Measurements from ENCODE around the gene TSHZ2.

Gene TSHZ2

DNA sequence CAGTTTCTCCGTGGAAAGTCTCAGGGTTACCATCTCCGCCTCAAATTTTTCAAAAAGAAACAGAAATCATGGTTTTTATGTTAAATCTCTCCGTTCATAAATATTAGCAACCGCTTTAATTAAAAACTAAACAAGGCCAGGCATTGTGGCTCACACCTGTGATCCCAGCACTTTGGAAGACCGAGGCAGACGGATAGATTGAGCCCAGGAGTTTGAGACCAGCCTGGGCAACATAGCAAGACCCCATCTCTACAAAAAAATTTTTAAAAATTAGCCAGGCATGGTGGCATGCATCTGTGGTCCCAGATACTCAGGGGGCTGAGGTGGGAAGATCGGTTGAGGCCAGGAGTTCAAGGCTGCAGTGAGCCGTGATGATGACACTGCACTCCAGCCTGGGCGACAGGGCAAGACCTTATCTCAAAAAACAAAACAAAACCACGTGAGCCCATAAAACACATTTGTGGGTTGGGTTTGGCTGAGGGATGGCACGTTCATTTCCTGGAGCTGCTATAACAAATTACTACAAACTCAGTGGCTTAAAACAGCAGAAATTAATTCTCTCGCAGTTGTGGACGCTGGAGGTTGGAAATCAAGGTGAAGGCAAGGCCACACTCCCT, 398.3 kb downstream of the TSHZ2 start:
- no peak for DNase-seq (ENCODE audit: low read depth in 2 of 3, low spot score in 2 of 3)

DNA sequence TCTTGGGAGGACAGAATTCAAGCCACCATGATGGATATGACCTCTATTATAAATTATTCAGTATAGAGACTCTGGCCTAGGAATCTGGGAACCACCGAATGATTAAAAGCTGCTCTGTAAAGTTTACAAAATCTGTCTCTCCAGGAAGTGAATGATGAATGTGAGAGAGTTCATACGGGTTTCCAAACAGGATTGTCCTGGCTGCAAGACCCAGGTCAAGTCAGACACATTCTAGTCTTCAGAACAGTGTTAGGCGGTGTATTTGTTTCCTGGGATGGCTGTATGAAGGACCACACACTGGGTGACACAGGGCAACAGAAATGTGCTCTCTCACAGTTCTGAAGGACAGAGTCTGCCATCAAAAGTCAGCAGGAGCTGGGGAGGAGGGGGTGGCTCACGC, 399.1 kb downstream of the TSHZ2 start:
- DNase-seq (ENCODE audit: low read depth in 2 of 3, low spot score in 2 of 3) = no peak

DNA sequence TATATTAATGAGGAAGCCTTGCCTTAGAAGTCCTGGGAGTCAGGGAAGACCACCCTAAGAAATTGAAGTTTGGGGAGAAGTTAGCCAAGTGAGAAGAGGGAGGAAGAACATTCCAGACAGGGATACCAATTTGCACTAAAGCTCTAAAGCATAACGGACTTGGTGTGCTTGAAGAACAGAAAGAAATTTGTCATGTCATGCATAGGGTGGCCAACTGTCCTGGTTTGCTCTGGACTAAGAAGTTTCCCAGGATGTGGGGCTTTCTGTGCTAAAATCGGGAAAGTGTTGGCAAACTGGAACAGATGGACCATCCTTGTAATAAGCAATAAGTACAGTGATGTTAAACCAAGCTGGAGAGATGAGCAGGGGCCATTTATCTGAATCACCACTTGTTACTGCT, 403.9 kb downstream of the TSHZ2 start:
- DNase-seq (ENCODE audit: low read depth in 2 of 3, low spot score in 2 of 3) = no peak

DNA sequence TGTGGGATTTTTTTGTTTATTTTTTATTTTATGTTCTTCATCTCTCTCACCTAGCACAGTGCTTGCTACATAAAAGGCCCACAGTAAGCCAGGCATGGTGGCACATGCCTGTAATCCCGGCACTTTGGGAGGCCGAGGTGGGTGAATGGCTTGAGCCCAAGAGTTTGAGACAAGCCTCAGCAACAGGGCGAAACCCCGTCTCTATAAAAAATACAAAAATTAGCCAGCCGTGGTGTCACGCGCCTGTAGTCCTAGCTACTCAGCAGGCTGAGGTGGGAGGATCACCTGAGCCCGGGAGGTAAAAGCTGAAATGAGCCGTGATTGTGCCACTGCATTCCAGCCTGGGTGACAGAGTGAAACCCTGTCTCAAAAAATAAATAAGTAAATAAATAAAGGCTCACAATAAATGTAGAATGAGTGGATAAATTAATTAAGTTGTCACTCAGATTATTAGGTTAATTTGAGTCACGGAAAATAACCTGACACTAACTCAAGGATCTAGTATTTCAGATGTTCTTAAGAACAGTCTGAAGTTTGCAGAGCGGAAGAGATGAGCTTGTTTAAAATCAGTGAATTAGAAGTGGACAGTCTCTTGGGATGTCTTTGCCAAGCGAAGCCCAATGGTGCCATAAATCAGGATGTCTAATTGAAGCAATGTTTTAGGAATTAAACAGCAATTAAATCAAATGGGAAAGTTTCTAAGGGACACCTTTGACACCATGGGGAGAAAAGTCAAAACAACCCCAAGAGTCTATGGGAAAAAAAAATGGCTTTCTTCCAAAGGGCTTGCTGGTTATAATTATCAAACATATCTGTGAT, 407.1 kb downstream of the TSHZ2 start:
- no peak for DNase-seq (ENCODE audit: low read depth in 2 of 3, low spot score in 2 of 3)

DNA sequence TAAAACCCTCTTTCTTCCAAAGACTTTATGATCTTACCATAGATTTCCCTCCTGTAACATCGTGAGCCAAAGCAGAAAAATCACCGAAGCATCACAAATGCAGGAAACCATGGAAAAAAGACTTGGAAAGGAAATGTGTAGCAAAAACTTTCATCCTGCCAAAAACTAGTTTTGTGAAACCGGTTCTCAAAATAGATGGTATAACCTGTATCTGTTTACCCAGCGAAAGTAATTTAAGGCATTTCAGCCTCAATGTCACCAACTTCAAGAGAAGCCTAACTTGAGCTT, 407.6 kb downstream of the TSHZ2 start:
- DNase-seq (ENCODE audit: low read depth in 2 of 3, low spot score in 2 of 3) = no peak

DNA sequence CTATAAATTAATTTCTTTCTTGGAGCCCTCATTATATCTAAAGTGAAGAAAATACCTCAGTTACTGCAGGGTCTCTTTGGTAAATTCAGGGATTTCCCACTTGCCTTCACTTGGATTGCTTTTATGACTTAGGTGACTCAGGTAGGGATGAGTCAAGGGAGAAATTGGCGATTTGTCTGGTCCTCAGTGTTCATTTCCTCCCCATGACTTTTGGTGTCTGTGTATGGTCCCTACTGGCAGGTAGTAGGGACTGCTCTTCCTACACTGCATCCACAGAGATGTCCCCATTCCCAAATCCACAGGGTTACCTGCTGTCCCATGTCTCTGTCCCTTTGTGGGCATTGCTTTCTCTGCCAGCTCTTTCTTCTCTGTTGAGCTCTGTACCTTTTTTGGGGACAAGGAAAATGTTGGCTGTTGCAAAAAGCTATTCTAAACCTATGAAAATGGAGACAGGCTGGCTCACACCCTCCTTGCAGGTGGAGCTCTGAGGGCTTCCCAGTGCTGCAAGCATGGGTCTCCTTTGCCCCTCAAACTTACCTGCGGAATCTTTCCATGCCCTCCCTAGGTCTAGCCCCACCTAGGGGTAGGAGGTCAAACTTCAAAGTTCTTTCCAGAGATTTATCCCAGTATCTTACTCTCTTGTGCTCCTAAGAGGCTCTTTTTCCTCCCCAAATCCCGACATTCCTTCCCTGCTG, 409.6 kb downstream of the TSHZ2 start:
- no peak for DNase-seq (ENCODE audit: low read depth in 2 of 3, low spot score in 2 of 3)

DNA sequence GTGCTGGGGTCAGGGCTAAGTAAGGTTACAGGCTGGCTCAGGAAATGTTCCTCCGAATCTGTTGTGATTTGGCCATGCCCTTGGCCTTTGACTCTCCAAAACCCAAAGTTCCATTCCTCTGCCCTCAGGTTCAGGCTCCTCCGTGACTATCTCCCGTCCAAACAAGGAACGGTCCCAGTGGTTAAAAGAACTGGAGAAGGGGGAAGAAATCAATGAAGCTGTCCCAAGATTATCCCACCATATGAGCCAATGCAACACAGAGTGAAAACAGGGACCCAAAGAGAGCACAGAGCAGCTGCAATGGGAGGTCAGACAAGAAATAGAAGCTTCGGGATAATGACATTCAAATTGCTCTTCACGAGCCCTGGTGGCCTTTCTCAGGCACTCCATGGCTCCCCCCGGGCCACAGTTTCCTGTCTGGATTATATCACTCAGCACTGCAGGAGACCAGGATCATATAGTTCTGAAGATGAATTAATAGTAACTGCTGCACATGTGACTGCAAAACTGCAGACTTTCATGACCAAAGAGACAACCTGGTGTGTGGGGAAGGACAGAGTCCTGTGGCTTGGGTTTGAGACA, 410.2 kb downstream of the TSHZ2 start:
- DNase-seq (ENCODE audit: low read depth in 2 of 3, low spot score in 2 of 3) = no peak

DNA sequence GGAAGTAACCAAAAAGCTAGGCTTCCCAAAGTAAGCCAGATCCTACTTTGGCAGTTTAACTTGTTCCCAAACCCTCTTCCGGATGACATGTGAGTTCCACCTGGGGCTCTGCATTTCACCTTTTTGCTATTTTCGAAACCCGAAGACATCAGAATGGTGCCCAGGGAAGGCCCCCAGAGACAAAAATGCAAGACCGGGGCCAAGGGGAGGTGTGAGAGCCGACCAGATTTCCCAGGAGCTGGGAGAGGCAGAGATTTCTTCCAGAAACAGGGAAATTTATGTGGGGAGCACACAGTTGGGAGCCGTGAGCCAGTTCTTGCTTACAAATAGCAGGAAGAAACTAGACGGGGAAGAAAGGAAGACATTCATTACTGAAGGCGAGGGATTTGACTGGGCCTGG, 411.8 kb downstream of the TSHZ2 start:
- no peak for DNase-seq (ENCODE audit: low read depth in 2 of 3, low spot score in 2 of 3)

DNA sequence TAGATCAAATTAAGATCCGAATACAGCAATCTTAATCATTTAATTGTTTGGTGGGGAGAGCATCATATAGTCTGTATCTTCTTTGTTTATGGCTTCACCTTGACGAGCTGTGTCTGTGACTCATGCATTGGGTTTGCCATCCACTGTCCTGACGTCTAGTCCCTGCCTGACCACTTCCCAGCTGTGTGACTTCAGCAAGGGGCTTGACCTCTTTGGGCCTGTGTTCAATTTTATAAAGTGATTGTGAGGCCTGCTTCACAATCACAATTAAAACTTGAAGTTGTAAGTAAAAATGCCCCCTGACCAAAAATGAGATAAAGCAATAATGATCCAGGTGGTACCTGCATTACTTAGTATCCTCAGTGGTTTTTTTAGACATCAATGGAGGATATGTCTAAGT, 412.2 kb downstream of the TSHZ2 start:
- no peak for DNase-seq (ENCODE audit: low read depth in 2 of 3, low spot score in 2 of 3)

DNA sequence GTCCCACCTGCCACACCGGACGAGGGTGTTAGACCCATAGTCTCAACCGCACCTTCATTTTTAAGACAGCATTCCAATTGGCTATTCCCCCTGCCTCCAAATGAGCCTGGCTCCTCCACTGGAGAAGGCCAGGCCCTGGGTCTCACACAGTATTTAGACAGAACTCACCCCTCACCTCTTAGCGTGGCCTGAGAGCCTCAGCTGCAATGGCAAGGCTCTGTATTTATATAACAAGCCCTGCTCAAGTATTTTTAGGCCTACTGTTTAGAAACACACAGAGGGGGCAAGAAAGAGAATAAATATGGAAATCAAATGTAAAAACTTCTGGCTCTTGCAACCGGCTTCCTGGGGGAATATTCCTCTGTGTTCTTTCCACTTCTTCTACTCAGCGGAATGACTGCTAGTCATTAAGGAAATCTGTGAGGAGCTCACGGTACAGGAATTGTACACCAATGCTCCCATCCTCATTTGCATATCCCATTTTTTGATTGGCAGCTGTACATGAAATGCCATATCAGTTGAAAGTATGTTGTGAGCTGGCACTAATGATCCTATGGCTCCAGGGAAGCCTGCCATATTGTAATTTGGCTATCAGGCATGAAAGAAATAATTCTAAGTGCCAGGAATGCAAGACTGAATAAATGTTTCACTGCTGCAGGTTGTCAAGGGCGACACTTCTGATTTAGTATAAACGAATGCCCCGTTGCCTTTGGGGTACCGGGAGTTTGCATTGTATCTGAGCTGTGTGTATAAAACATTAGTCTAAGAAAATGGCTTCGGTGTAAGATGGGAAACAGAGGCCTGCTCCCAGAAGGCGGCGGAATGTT, 414.0 kb downstream of the TSHZ2 start:
- no peak for DNase-seq (ENCODE audit: low read depth in 2 of 3, low spot score in 2 of 3)

DNA sequence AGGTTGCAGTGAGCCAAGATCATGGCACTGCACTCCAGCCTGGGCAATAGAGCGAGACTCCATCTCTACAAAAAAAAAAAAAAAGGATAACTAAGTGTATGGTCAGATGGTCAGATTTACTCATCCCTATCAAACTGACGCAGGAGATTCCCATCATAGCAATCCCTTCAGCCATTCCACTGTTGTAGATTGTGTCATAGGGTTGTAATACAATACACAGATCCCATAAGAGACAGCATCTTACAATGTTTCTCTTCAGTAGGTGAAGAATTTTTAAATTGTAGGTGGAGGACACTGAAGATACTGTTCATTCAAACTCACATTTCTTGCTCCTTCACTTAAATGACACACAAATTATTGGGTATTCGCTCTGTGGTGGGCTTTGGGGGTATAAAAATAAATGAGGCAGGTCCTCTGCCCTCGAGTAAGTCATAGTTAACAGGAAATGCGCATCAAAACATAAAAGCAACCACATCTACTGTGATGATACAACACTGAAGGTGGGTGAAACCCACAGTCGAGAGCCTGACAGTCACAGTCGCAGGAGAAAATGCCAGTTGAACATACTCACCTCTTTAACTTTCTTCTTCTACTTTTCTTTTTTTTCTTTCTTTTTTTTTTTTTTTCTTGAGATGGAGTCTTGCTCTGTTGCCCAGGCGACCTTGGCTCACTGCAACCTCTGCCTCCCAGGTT, 416.0 kb downstream of the TSHZ2 start:
- no peak for DNase-seq (ENCODE audit: low read depth in 2 of 3, low spot score in 2 of 3)

DNA sequence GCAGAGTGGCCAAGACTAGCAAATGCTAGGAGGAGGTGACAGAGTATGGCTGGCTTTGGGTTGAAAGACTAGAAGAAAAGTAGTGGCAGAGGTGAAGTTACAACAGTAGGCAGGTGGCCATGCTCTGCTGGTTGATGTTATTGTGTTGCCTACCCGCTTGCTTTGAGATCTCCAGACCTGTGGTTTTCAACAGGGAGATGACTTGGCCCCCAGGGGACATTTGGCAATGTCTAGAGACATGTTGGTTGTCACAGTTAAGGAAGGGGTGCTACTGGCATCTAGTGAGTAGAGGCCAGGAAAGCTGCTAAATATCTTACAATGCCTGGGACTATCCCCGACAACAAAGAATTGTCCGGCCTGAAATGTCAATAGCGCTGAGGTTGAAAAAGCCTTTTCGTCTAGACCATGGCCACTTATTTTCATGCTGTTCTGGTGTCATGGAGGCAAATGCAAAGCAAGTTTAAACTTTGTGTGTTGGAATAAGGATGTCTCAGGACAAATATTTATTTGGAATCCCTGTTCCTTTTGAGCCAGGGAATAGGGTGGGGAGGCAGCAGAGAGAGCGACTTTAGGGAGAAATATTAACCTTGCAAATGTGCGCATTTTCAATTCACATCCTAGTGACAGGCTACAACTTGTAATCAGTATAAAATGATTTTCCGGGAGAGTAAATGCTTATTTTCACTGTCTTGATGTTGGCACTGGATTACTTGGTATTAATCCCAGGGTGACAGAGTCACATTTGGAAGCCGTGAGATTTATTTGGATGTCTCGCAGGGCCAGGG, 417.6 kb downstream of the TSHZ2 start:
- no peak for DNase-seq (ENCODE audit: low read depth in 2 of 3, low spot score in 2 of 3)

DNA sequence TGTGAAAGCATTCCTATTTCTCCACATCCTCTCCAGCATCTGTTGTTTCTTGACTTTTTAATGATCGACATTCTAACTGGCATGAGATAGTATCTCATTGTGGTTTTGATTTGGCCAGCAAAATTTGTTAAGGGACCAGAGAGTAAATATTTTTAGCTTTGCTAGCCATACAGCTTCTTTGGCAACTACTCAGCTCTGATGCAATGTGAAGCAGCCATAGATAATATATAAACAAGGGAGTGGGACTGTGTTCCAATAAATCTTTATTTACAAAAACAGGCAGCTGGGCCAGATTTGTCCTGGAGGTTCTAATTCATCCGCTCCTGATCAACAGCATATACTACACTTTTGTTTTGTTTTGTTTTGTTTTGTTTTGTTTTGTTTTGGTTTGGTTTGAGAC, 418.6 kb downstream of the TSHZ2 start:
- DNase-seq (ENCODE audit: low read depth in 2 of 3, low spot score in 2 of 3) = no peak

DNA sequence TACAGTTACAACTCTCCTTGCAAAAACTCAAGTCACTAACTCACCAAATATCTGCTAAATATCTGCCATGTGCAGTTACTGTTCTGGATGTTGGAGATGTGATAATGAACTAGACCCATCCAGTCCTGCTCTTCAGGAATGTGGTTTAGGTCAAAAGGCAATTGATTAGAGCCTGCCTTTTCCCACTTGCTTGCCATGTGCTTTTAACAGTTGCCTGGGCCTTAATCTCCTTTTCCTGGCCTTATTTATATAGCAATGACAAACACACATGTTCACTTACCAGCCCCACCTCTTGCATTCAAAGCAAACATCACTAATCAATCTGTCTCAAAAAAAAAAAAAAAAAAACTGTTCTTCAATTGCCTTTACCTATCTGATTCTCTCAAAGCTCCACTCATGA, 422.3 kb downstream of the TSHZ2 start:
- DNase-seq (ENCODE audit: low read depth in 2 of 3, low spot score in 2 of 3) = no peak

DNA sequence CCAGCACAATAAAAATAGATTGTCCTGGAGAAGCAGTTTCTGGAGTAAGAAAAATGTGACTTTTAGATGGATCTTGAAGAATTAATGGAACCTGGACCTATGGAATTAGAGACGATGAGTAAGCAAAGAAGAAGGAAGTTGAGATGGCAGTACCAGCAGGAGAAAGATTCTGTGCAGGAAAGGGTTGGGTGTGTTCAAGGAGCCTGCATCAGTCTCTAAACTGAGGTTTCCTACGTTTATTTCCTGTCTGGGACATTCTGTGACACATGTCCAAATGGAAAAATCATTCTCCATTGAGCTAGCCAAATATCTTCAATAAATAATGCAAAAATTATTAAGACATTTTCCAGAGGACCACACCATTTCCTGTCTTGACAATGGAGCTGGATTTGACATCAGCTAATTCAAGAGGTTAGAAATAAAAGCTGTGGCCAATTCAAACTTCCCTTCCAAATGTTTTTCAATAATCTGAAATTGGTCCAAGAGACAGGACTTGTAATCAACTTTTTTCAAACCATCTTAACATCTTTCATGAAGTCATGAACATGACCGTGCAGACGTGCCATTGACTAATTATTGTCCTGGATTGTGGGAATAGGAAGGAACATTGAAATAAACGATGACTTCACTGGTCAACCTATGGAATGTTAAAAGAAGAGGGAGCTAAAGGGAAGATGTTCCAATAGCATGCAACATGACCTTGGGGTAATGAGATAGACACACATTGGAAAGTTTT, 423.2 kb downstream of the TSHZ2 start:
- no peak for DNase-seq (ENCODE audit: low read depth in 2 of 3, low spot score in 2 of 3)

DNA sequence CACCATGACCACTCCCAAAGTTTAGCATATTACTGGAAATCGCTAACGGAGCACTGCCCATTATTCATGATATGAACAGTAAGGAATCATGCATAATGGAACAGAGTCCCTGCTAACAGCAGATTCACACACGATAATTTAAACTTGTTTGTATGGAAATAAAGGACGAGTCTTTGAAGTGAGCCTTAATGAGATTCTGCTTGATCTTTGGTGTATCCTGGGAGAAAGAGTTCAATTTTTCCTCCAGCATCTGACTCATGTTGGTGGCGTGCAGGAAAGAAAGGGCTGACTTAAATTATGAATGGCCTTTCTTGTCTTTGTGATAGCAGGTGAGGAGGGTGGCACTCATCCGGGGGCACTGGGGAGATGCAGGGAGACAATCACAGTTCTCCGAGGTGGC, 426.9 kb downstream of the TSHZ2 start:
- no peak for DNase-seq (ENCODE audit: low read depth in 2 of 3, low spot score in 2 of 3)

DNA sequence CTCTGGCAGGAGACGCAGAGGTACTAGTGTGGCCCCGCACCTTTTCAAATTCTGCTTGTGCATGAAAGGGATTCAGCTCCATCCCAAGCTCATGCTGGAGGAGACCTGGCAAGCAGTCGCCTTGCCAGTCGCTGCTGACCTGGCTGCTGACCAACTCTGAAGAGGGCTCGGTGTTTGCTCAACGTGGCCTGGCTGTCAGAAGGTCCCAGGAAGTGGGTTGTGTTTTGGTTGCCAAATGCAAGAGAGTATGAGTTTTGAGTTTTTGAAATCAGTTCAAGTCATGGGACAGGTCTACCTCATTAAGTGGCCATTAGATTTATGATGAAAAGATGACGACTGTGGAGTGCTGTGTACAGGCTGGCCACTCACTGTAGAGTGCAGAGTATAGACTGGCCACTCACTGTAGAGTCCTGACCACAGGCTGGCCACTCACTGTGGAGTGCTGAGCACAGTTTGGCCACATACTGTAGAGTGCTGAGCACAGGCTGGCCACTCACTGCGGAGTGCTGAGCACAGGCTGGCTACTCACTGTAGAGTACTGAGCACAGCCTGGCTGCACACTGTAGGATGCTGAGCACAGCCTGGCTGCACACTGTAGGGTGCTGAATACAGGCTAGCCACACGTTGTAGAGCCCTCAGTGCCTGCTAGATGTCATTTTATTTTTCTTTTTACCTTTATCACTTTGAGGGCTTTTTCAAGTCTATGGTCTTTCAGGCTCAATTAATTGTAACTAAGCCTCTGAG, 427.6 kb downstream of the TSHZ2 start:
- no peak for DNase-seq (ENCODE audit: low read depth in 2 of 3, low spot score in 2 of 3)

DNA sequence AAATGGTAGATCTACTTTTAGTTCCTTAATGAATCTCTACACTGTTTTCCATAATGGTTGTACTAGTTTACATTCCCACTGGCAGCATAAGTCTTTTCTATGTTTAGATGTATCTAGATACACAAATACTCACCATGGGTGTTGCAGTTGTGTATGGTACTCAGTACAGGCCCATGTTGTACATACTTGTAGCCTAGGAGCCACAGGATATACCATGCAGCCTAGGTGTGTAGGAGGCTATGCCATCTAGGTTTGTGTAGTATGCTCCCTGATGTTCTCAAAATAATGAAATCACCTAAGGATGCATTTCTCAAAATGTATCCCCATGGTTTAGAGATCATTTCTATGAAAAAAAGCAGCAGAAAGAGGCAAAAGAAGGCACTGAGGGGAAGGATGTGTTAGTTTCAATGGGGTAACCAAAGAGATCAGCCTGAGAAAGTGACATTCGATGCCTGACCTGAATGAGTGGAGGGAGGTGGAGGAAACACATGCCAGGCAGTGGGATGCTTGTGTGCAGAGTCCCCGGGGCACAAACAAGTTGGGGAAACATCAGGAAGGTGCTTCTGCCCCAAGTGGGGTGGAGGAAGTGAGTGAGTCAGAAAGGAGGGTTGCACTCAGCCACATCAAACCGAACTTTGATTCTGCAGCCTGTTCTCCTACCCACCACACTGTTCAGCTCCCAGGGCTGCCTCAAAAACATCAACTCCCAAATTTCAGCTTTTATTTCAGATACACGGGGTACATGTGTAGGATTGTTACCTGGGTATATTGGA, 430.3 kb downstream of the TSHZ2 start:
- no peak for DNase-seq (ENCODE audit: low read depth in 2 of 3, low spot score in 2 of 3)
